Liver (tissue), 3 donors: ENCODE data around the gene PTPA.
"Not testable (repeated sequence)": the region's sequence is repeated elsewhere in the genome, so short reads cannot be mapped to it uniquely, and the experiment has no call there.

Experiments used
- EGR1 ChIP-seq, 2 donors: IDR thresholded peaks; 2 replicates each; pipeline ENCODE4 v1.6.1; 2016 to 2018; ENCODE audit warnings: antibody characterized with exemption in 2 of 2, low read depth in 2 of 2
- JUND ChIP-seq, 2 donors: IDR thresholded peaks; 2 replicates each; pipeline ENCODE4 v1.6.1; 2016; ENCODE audit warnings: antibody characterized with exemption in 2 of 2
- REST ChIP-seq: IDR thresholded peaks from 2 replicates; pipeline ENCODE4 v1.6.1; 2016; ENCODE audit warnings: antibody characterized with exemption, mild to moderate bottlenecking
- TF ChIP-seq, protein P1 (sequence below): fragments of 150-350 bp; IDR thresholded peaks from 2 replicates; pipeline ENCODE4 v1.5.1; 2017; ENCODE audit warnings: improper control_type of control experiment, low read depth, low read length; ENCODE audit not compliant: missing input control
- donor health status: healthy.
- donor health status: healthy.

- TF ChIP-seq EGR1 (IDR thresholded peaks at IDR 0.05; ENCODE audit: low read depth in 2 of 2); JUND (IDR thresholded peaks at IDR 0.05); REST: not testable (repeated sequence)
- TF ChIP-seq, protein P1, sequence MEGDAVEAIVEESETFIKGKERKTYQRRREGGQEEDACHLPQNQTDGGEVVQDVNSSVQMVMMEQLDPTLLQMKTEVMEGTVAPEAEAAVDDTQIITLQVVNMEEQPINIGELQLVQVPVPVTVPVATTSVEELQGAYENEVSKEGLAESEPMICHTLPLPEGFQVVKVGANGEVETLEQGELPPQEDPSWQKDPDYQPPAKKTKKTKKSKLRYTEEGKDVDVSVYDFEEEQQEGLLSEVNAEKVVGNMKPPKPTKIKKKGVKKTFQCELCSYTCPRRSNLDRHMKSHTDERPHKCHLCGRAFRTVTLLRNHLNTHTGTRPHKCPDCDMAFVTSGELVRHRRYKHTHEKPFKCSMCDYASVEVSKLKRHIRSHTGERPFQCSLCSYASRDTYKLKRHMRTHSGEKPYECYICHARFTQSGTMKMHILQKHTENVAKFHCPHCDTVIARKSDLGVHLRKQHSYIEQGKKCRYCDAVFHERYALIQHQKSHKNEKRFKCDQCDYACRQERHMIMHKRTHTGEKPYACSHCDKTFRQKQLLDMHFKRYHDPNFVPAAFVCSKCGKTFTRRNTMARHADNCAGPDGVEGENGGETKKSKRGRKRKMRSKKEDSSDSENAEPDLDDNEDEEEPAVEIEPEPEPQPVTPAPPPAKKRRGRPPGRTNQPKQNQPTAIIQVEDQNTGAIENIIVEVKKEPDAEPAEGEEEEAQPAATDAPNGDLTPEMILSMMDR, result not testable (repeated sequence)
These were observed 1.3 kb downstream of the PTPA start for GRCh38 chr9:129112526-129112925.
